DMS 273 (cell line): ENCODE data around the gene LYPD8.
"Not testable (repeated sequence)": the region's sequence is repeated elsewhere in the genome, so short reads cannot be mapped to it uniquely, and the experiment has no call there.

Source experiments
- DNase-seq: peaks from one replicate; lab custom pipeline; 2025; ENCODE audit not compliant: unreplicated experiment; lab: John Stamatoyannopoulos, UW

Gene LYPD8

DNA sequence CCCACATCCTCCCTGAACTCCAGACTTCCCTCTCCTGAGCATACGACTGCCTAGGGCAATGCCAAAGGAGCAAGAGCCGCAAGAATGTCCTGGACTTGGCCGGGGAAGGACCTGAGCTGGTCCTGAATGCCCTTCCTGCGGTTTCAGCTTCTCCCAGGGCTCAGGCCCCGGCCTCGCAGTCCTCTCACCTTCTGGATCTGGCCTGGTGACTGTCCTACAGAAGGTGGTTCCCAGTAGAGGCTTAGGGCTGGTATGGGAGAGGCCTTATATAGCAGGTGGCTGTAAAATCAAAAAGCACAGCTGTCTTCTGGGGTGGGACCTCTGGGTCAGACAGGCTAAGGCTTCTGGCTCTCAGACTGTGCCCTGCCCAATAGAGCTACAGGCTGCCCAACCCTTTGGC lies at the start of gene LYPD8:
Gene LYPD8, minus strand, starts transcription at position 243 of the 400 bp plus-strand sequence. CDS start 4,678 bp downstream, outside the sequence.
- no peak for DNase-seq

DNA sequence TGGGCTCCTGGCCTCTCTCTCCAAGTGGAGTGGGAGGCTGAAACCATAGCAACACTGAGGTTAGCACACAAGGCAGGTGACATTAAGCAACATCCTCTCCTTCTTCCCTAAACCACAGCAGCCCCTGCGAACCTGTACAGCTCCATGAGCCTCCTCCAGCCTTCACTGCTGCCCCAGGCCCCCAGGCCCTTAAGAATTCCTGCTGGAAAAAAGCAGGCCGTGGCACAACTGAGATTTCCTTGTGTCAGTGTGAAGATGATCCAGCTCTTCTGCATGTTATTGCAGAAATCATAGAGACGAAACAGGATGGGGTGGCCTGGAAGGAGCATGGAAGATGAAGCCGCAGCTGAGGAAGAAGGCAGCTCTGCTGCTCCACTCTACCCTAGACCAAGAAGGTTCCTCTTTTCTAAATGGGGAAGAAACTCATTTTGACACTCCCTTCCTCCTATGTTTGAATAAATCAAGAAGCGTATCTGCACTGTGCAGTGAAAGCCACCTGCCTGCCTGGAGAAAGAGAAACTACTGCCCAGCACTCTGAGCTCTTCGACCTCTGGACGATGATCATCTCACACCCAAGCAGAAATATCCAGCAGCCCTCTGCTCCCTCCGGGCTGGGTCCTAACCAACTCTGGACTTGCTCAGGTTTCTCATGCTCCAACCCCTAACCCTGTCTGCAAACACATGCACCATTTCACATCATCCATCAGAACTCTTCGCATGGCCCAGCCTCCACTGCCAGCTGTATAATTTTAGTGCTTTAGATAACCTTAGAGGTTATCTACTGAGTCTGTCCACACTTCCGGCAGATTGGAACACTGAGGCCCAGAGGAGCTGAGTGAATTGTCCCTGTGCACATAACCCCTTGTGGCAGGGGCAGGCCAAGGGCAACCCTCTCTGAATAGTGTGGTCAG lies 49.5 kb upstream of the LYPD8 start:
- DNase-seq: peak; percentile 7

DNA sequence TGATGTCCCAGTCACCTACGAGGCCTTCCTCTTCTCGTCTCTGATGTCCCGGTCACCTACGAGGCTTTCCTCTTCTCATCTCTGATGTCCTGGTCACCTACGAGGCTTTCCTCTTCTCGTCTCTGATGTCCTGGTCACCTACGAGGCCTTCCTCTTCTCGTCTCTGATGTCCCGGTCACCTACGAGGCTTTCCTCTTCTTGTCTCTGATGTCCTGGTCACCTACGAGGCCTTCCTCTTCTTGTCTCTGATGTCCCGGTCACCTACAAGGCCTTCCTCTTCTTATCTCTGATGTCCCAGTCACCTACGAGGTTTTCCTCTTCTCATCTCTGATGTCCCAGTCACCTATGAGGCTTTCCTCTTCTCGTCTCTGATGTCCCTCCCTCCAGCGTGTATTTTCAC lies 47.9 kb upstream of the LYPD8 start:
- DNase-seq: not testable (repeated sequence)

- no peak for DNase-seq
Measured at GRCh38 chr1:248802454-248802853, 46.9 kb upstream of the LYPD8 start.

DNA sequence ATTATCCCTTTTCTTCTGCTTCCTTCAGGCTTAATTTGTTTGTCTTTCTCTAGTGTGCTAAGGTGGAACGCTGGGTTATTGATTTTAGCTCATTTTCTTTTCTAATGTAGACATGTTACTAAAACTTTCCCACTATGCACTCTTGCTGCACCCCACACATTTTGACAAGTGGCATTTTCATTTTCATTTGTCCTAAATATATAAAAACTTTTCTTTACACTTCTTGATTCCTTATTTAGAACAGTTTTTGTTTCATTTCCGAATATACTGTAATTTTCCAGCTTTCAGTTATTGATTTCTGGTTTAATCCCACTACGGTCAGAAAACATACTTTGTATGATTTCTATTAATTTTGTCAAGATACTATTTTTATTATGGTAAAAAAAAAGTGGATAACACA lies 44.9 kb upstream of the LYPD8 start:
- no peak for DNase-seq

DNA sequence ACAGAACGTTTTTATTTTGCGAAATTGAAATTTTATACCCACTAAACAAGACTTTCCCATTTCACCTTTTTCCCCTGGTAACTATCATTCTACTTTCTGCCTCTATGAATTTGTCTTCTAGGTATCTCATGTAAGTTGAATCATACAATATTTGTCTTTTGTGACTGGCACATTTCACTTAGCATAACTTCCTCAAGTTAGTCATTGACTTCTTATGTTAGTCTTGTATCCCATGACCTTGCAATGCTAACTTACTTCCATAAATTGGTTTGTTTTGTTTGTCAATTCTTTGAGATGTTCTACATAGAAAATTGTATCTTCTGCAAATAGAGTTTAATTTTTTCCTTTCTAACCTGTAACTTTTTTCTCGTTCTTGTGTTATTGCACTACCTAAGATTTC lies 43.2 kb upstream of the LYPD8 start:
- no peak for DNase-seq

GRCh38 chr1:248794663-248795062 lies 39.1 kb upstream of the LYPD8 start:
- not testable (repeated sequence) for DNase-seq

- DNase-seq: no peak
Measured at GRCh38 chr1:248793592-248793991, 38.0 kb upstream of the LYPD8 start.

GRCh38 chr1:248792342-248792741 lies 36.8 kb upstream of the LYPD8 start:
- no peak for DNase-seq

DNA sequence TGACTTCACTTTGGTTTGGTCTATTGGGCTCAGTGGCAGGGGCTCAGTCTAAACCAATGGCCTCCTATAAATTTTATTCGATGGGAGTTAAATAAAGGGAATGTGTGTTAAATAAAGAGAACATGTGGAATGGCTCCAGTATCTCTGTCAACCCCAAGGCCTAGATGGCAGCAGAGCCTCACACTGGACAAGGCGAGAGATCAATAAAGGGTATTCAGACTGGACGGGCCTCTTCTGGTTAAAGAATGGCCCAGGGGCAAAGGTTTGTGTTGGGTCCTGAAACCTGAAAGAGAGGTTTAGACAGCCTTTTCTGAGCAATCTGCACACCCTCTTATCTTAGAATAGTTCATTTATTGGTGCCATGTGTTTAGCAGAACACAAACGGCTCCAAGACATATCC lies 35.5 kb upstream of the LYPD8 start:
- no peak for DNase-seq

- DNase-seq: no peak
Measured at GRCh38 chr1:248790456-248790855, 34.9 kb upstream of the LYPD8 start.

DNA sequence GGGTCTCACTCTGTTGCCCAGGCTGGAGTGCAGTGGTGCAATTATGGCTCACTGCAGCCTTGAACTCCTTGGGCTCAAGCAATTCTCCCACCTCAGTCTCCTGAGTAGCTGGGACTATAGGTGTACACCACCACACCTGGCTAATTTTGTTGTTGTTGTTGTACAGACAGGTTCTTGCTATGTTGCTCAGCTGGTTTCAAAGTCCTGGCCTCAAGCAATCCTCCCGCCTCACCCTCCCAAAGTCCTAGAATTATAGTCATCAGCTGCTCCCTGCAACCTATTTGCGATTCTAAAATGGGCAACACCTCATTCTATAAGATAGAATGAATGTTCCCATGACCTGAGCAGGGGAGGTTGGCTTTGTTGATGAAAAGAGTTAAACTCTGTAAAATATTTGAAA lies 33.8 kb upstream of the LYPD8 start:
- not testable (repeated sequence) for DNase-seq

DNA sequence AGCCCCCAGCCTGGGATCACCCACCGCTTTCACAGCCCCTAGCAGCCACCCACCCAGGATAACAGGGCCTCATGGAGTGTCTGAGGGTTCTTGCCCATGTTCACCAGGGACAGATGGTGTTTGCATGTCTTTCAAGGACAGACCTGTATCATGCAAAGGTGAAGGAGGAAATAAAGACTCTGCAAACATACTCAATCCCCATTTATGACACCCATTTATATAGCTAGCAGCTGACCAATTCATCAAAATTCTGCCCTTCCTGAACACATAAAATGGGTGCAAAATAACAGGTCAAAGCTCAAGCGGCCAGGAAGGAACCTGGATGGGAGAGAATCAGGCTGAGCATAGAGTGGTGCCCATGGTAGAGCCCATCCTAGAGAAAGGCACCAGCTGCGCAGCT lies 32.8 kb upstream of the LYPD8 start:
- DNase-seq: no peak

DNA sequence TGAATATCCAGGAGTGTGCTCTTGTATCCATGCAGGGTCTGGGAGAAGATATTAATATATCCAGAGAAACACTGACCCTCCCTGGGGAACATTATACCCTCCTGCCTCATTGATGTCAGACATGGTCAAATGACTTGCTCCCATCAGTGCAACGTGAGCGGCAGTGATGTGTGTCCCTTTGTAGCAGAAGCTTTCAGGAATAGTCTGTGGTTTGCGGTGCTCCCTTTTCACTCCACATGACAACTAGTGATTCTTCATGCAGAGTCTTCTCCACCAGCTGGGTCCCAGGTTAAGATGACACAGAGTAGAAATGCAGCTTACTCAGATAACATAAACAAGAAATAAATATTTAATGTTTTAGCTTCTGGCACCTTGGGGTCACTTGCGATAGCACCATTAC lies 31.9 kb upstream of the LYPD8 start:
- no peak for DNase-seq

DNA sequence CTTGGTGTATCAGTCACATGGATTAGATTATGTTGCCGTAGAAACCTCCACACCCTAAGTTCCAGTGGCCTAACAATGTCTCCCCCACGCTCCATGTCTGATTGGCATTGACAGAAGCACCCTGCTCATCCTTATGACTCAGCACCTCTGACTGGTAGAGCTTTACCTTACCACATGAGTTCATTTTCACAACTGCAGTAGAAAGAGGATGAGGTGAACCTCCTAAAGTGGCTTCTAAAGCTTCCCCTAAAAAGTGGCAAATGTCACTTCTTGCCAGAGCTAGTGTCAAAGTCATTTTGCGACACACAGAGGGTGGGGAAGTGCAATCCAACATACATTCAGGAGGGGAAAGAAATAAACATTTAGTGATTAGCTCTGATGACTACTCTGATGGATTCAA lies 30.6 kb upstream of the LYPD8 start:
- no peak for DNase-seq

DNA sequence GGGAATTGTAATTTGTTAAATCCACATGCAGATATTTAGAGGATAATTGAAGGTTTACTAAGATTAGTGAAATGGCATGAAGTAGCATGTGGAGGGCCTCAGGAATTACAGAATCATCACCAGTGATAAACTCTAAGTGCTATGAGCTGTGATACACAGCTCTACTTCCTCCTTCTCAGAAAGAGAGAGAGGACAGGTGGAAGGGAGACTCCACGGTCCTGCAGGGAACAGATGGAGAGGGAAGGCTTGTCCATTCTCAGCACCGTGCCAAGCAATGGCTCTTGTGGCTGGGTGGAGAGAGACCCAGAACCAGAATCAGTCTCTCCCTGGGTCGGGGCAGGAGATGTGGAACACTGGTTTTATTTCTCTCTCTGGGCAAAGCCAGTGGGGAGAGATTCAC lies 27.8 kb upstream of the LYPD8 start:
- peak; percentile 29 for DNase-seq

- DNase-seq: peak; percentile 58
Measured at GRCh38 chr1:248782416-248783141, 27.0 kb upstream of the LYPD8 start.

DNA sequence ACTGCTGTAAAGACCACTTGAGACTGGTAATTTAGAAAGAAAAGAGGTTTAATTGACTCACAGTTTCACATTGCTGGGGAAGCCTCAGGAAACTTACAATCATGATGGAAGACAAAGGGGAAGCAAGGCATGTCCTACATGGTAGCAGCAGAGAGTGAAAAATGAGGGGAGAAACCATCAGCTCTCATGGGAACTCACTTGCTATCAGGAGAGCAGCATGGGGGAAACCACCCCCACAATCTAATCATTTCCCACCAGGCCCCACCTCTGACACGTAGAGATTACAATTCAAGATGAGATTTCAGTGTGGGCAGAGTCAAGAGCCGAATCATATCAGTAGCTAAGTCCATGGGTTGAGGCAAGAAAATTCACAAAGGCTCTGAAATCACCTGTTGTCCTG lies 23.8 kb upstream of the LYPD8 start:
- no peak for DNase-seq

- no peak for DNase-seq
Measured at GRCh38 chr1:248778906-248779305, 23.3 kb upstream of the LYPD8 start.

- DNase-seq: no peak
Measured at GRCh38 chr1:248776991-248777390, 21.4 kb upstream of the LYPD8 start.

DNA sequence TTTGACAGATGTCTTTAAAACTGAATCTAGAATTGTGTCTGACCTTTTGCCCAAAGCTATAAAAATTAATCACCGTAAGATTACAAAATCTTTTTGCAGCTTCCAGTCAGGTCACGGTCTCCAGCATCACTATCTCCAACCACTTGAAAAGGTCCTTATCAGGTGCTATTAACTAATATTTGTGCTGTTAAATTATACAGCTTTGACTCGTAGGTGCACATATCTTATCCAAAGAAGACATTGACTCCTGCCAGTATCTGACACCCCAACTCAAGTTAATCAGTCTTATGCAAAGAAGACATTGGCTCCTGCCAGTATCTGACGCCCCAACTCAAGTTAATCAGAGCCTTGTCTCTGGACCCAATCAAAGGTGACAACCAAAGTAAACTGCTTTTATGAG lies 19.9 kb upstream of the LYPD8 start:
- no peak for DNase-seq

GRCh38 chr1:248759644-248760043 lies 4.1 kb upstream of the LYPD8 start:
- no peak for DNase-seq
